NOMO-1 (cell line): ENCODE data around the gene PLD1.

Source experiments
- DNase-seq, 2 experiments: peaks; one replicate each; lab custom pipeline; 2025; ENCODE audit not compliant: unreplicated experiment in 2 of 2; lab: John Stamatoyannopoulos, UW

Gene PLD1

GRCh38 chr3:171838218-171838720, 28.0 kb upstream of the PLD1 start:
- DNase-seq: peak; percentile 89 to 97

GRCh38 chr3:171837698-171838097, 27.4 kb upstream of the PLD1 start:
- no peak for DNase-seq

GRCh38 chr3:171836855-171837254, 26.6 kb upstream of the PLD1 start:
- DNase-seq: no peak

- no peak for DNase-seq
Observed at GRCh38 chr3:171835613-171836012, 25.3 kb upstream of the PLD1 start.

GRCh38 chr3:171835116-171835515, 24.8 kb upstream of the PLD1 start:
- DNase-seq: peak; percentile 77 to 89

GRCh38 chr3:171834461-171834801, 24.1 kb upstream of the PLD1 start:
- no peak for DNase-seq

GRCh38 chr3:171833789-171834460, 23.6 kb upstream of the PLD1 start:
- peak; percentile 40 to 90 for DNase-seq

GRCh38 chr3:171832989-171833388, 22.7 kb upstream of the PLD1 start:
- no peak for DNase-seq

GRCh38 chr3:171831936-171832335, 21.7 kb upstream of the PLD1 start:
- DNase-seq: no peak

- no peak for DNase-seq
Observed at GRCh38 chr3:171830518-171830875, 20.2 kb upstream of the PLD1 start.

- DNase-seq: peak; percentile 58 to 62
Observed at GRCh38 chr3:171829841-171830517, 19.7 kb upstream of the PLD1 start.

- peak; percentile 75 to 96 for DNase-seq
Observed at GRCh38 chr3:171828902-171829770, 18.9 kb upstream of the PLD1 start.

GRCh38 chr3:171827836-171828458, 17.7 kb upstream of the PLD1 start:
- DNase-seq: peak in 1 of 2 experiments; percentile 52

GRCh38 chr3:171827385-171827784, 17.1 kb upstream of the PLD1 start:
- no peak for DNase-seq

- peak in 1 of 2 experiments; percentile 41 for DNase-seq
Observed at GRCh38 chr3:171825222-171825828, 15.0 kb upstream of the PLD1 start.

GRCh38 chr3:171824824-171825221, 14.5 kb upstream of the PLD1 start:
- no peak for DNase-seq

- peak; percentile 24 to 56 for DNase-seq
Observed at GRCh38 chr3:171824116-171824515, 13.8 kb upstream of the PLD1 start.

- DNase-seq: no peak
Observed at GRCh38 chr3:171822431-171823106, 12.3 kb upstream of the PLD1 start.

- no peak for DNase-seq
Observed at GRCh38 chr3:171821778-171822358, 11.6 kb upstream of the PLD1 start.

GRCh38 chr3:171821044-171821443, 10.8 kb upstream of the PLD1 start:
- no peak for DNase-seq
